Activated CD4-positive, alpha-beta T cell treated with anti-CD3 and anti-CD28 coated beads, Interleukin-2, amount 10 ng/mL, durations not matched to agents 7 days and 5 days (primary cell): Measurements from ENCODE around the gene FCRL2. TPM values are rescaled to one million over a fixed set of nuclear protein-coding genes. Genes with fewer than 3 reads are reported as not detected.

Experiments
- CTCF ChIA-PET: fragments of 350-600 bp; sonication (Branson Sonifier 250); formaldehyde crosslinking; loops from one replicate; lab custom pipeline; 2021; ENCODE audit warnings: antibody characterized with exemption; lab: Charles Lee
- POLR2A ChIA-PET: fragments of 350-600 bp; sonication (Branson Sonifier 250); formaldehyde crosslinking; loops from one replicate; lab custom pipeline; 2021; ENCODE audit warnings: antibody characterized with exemption; lab: Charles Lee
- DNase-seq: peaks from one replicate; pipeline ENCODE4 v3.0.0-alpha.2; 2020
- H3K27ac Mint-ChIP-seq: one replicate; pipeline ENCODE4 v1.8.0; 2021; ENCODE audit warnings: mild to moderate bottlenecking, moderate library complexity, mixed read lengths
- H3K27me3 Mint-ChIP-seq: one replicate; pipeline ENCODE4 v1.8.0; 2021; ENCODE audit warnings: mixed read lengths
- H3K36me3 Mint-ChIP-seq: one replicate; pipeline ENCODE4 v1.8.0; 2021; ENCODE audit warnings: low read depth, mixed read lengths
- H3K4me1 Mint-ChIP-seq: one replicate; pipeline ENCODE4 v1.8.0; 2021; ENCODE audit warnings: mixed read lengths
- H3K4me3 Mint-ChIP-seq: one replicate; pipeline ENCODE4 v1.8.0; 2021; ENCODE audit warnings: mild to moderate bottlenecking, moderate library complexity, mixed read lengths
- H3K9me3 Mint-ChIP-seq: one replicate; pipeline ENCODE4 v1.8.0; 2021; ENCODE audit warnings: mixed read lengths
- total RNA-seq, 2 experiments: library from RNA; stranded (reverse); gene quantifications; one replicate each; pipeline ENCODE4 v1.2.3, GENCODE V29; 2021

The FCRL2 gene
- total RNA-seq, result not detected

- CTCF ChIA-PET, result no interaction called here
- Mint-ChIP-seq H3K4me1 (peaks cover 10% of the 10 kb centered on the region), H3K36me3 (no peaks in the 10 kb centered on the region), H3K4me3 (no peak within 1 kb of the TSS), H3K27me3 (peaks cover 2% of the 10 kb centered on the region), H3K27ac (no peak within 1 kb of the TSS), H3K9me3 (no peaks in the 10 kb centered on the region)
- POLR2A ChIA-PET, result no interaction called here
- no peak for DNase-seq
Observed at GRCh38 chr1:157776971-157777391, at the start of gene FCRL2. FCRL2 (minus strand) TSS chr1:157777132; CDS start chr1:157777073, 59 bp downstream.

- ChIA-PET POLR2A (no interaction called here), CTCF (no interaction called here)
- Mint-ChIP-seq H3K4me1 (no peaks in the 10 kb centered on the region), H3K9me3 (no peaks in the 10 kb centered on the region), H3K4me3 (no peak overlapping the region), H3K27me3 (peaks cover 14% of the 10 kb centered on the region), H3K36me3 (no peaks in the 10 kb centered on the region), H3K27ac (no peak overlapping the region)
- no peak for DNase-seq
Observed at GRCh38 chr1:157820299-157820698, 43.4 kb upstream of the FCRL2 start.

GRCh38 chr1:157819896-157820295, 43.0 kb upstream of the FCRL2 start, which contains the start of gene FCRL1:
FCRL1 (minus strand) TSS chr1:157820120; CDS start chr1:157820037, 83 bp downstream.
- no peaks in the 10 kb centered on the region for H3K9me3 Mint-ChIP-seq
- ChIA-PET POLR2A (no interaction called here), CTCF (no interaction called here)
- no peaks in the 10 kb centered on the region for H3K4me1 Mint-ChIP-seq
- no peaks in the 10 kb centered on the region for H3K36me3 Mint-ChIP-seq
- H3K27me3 Mint-ChIP-seq, result peaks cover 15% of the 10 kb centered on the region
- H3K4me3 Mint-ChIP-seq, result no peak within 1 kb of the TSS
- DNase-seq, result no peak
- H3K27ac Mint-ChIP-seq, result no peak within 1 kb of the TSS

- H3K4me3 Mint-ChIP-seq, result no peak overlapping the region
- H3K9me3 Mint-ChIP-seq, result no peaks in the 10 kb centered on the region
- no peaks in the 10 kb centered on the region for H3K36me3 Mint-ChIP-seq
- peaks cover 15% of the 10 kb centered on the region for H3K27me3 Mint-ChIP-seq
- ChIA-PET POLR2A (no interaction called here), CTCF (no interaction called here)
- H3K27ac Mint-ChIP-seq, result no peak overlapping the region
- DNase-seq, result no peak
- no peaks in the 10 kb centered on the region for H3K4me1 Mint-ChIP-seq
Observed at GRCh38 chr1:157819215-157819614, 42.3 kb upstream of the FCRL2 start.

- POLR2A ChIA-PET, result no interaction called here
- CTCF ChIA-PET, result no interaction called here
- Mint-ChIP-seq H3K9me3 (peaks cover 15% of the 10 kb centered on the region), H3K27ac (no peak overlapping the region), H3K36me3 (no peaks in the 10 kb centered on the region), H3K27me3 (peaks cover 11% of the 10 kb centered on the region), H3K4me1 (no peaks in the 10 kb centered on the region), H3K4me3 (no peak overlapping the region)
- no peak for DNase-seq
Observed at GRCh38 chr1:157813269-157813668, 36.3 kb upstream of the FCRL2 start.

- no peaks in the 10 kb centered on the region for H3K36me3 Mint-ChIP-seq
- no peak overlapping the region for H3K4me3 Mint-ChIP-seq
- DNase-seq, result no peak
- no peaks in the 10 kb centered on the region for H3K9me3 Mint-ChIP-seq
- H3K4me1 Mint-ChIP-seq, result no peaks in the 10 kb centered on the region
- ChIA-PET CTCF (no interaction called here), POLR2A (no interaction called here)
- no peaks in the 10 kb centered on the region for H3K27me3 Mint-ChIP-seq
- no peak overlapping the region for H3K27ac Mint-ChIP-seq
Observed at GRCh38 chr1:157806431-157807149, 29.7 kb upstream of the FCRL2 start.

GRCh38 chr1:157803851-157804250, 26.9 kb upstream of the FCRL2 start:
- DNase-seq, result no peak
- no peaks in the 10 kb centered on the region for H3K9me3 Mint-ChIP-seq
- POLR2A ChIA-PET, result no interaction called here
- no peaks in the 10 kb centered on the region for H3K36me3 Mint-ChIP-seq
- H3K27me3 Mint-ChIP-seq, result no peaks in the 10 kb centered on the region
- no peak overlapping the region for H3K4me3 Mint-ChIP-seq
- no peak overlapping the region for H3K27ac Mint-ChIP-seq
- H3K4me1 Mint-ChIP-seq, result no peaks in the 10 kb centered on the region
- CTCF ChIA-PET, result no interaction called here

GRCh38 chr1:157799996-157800395, 23.1 kb upstream of the FCRL2 start:
- H3K4me3 Mint-ChIP-seq, result no peak overlapping the region
- CTCF ChIA-PET, result no interaction called here
- H3K27me3 Mint-ChIP-seq, result no peaks in the 10 kb centered on the region
- POLR2A ChIA-PET, result no interaction called here
- DNase-seq, result no peak
- H3K27ac Mint-ChIP-seq, result no peak overlapping the region
- H3K4me1 Mint-ChIP-seq, result no peaks in the 10 kb centered on the region
- H3K9me3 Mint-ChIP-seq, result no peaks in the 10 kb centered on the region
- H3K36me3 Mint-ChIP-seq, result no peaks in the 10 kb centered on the region

- H3K4me3 Mint-ChIP-seq, result no peak overlapping the region
Observed at GRCh38 chr1:157798211-157798610, 21.3 kb upstream of the FCRL2 start.

GRCh38 chr1:157785248-157785647, 8.3 kb upstream of the FCRL2 start:
- CTCF ChIA-PET, result no interaction called here

More at GRCh38 chr1:157798211-157798610, 21.3 kb upstream of the FCRL2 start:
- H3K9me3 Mint-ChIP-seq, result peaks cover 6% of the 10 kb centered on the region
- H3K27me3 Mint-ChIP-seq, result peaks cover 2% of the 10 kb centered on the region
- ChIA-PET POLR2A (no interaction called here), CTCF (interaction anchor here (1.1 kb wide), 1 partner anchor 11 kb away, joined by 3 read pairs; no protein-coding TSS in a partner anchor)
- H3K27ac Mint-ChIP-seq, result no peak overlapping the region
- DNase-seq, result no peak
- no peaks in the 10 kb centered on the region for H3K4me1 Mint-ChIP-seq
- H3K36me3 Mint-ChIP-seq, result no peaks in the 10 kb centered on the region

GRCh38 chr1:157784801-157785200, 7.9 kb upstream of the FCRL2 start:
- H3K27me3 Mint-ChIP-seq, result peaks cover 5% of the 10 kb centered on the region
- H3K4me3 Mint-ChIP-seq, result no peak overlapping the region
- H3K9me3 Mint-ChIP-seq, result peaks cover 2% of the 10 kb centered on the region
- H3K27ac Mint-ChIP-seq, result no peak overlapping the region
- POLR2A ChIA-PET, result interaction anchor here (0.6 kb wide), 1 partner anchor 9 kb away, joined by 3 read pairs; no protein-coding TSS in a partner anchor
- no peaks in the 10 kb centered on the region for H3K36me3 Mint-ChIP-seq
- DNase-seq, result no peak
- H3K4me1 Mint-ChIP-seq, result peaks cover 6% of the 10 kb centered on the region
- CTCF ChIA-PET, result no interaction called here

More at GRCh38 chr1:157785248-157785647, 8.3 kb upstream of the FCRL2 start:
- Mint-ChIP-seq H3K36me3 (no peaks in the 10 kb centered on the region), H3K27ac (no peak overlapping the region), H3K27me3 (peaks cover 8% of the 10 kb centered on the region), H3K4me3 (no peak overlapping the region), H3K9me3 (peaks cover 4% of the 10 kb centered on the region), H3K4me1 (peaks cover 6% of the 10 kb centered on the region)
- POLR2A ChIA-PET, result interaction anchor here (0.6 kb wide), 1 partner anchor 8 kb away, joined by 3 read pairs; no protein-coding TSS in a partner anchor
- no peak for DNase-seq

GRCh38 chr1:157782931-157783330, 6.0 kb upstream of the FCRL2 start:
- Mint-ChIP-seq H3K36me3 (no peaks in the 10 kb centered on the region), H3K4me1 (peaks cover 6% of the 10 kb centered on the region), H3K9me3 (peaks cover 2% of the 10 kb centered on the region), H3K27me3 (peaks cover 1% of the 10 kb centered on the region), H3K27ac (no peak overlapping the region), H3K4me3 (no peak overlapping the region)
- DNase-seq, result no peak
- POLR2A ChIA-PET, result no interaction called here
- CTCF ChIA-PET, result no interaction called here

- Mint-ChIP-seq H3K9me3 (peaks cover 2% of the 10 kb centered on the region), H3K27me3 (peaks cover 1% of the 10 kb centered on the region), H3K27ac (no peak overlapping the region), H3K36me3 (no peaks in the 10 kb centered on the region), H3K4me1 (peaks cover 6% of the 10 kb centered on the region), H3K4me3 (no peak overlapping the region)
- CTCF ChIA-PET, result interaction anchor here (0.6 kb wide), 1 partner anchor 1500 kb away, joined by 3 read pairs; no protein-coding TSS in a partner anchor
- POLR2A ChIA-PET, result no interaction called here
- DNase-seq, result no peak
Observed at GRCh38 chr1:157781048-157781447, 4.1 kb upstream of the FCRL2 start.
